ENCODE data around the gene EPB41L5.
"Not testable (repeated sequence)": the region's sequence is repeated elsewhere in the genome, so short reads cannot be mapped to it uniquely, and the experiment has no call there.

The EPB41L5 gene

DNA sequence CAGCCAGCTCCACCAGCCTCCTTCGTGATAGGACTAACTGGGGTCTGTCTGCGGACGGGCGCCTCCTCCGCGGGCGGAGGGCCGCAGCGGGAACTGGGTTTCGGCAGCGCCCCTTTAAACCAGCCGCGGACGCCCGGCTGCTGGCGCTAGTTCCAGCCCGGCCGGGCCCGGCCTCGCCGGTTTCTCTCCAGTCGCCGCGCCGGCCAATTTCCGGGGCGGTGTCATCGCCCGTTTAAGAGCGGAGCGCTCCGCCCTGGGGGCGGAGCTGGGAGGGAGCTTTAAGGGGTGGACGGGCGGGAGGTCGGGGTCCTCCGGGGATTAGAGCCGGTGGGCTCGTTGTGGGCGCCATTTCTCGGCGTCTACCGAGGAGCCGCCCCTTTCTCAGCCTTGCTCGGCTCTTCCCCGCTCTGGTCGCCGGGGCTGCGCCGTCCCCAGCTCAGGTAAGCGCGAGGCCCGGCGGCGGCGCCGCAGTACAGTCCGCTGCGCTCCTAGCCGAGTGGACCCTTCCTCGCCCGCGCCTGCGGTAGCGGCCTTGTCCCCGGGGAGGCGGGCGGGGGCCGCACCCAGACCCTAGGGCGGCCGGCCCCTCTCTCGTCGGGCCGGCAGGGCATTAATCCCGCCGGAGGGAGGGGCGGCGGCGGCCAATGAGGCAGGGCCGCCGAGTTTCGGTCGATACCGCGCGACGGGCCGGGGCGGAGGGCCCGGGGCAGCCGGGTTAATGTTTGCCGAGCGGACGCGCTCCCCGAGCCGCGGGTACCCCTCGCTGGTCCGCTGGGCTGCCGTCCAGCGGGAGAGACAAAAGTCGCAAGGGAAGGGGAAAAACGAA lies at the start of gene EPB41L5:
TSS of gene EPB41L5 (plus strand) at position 307 of the 826 bp plus-strand sequence. CDS start 6,008 bp downstream, outside the sequence.
- DNase-seq: peak; percentile 91

DNA sequence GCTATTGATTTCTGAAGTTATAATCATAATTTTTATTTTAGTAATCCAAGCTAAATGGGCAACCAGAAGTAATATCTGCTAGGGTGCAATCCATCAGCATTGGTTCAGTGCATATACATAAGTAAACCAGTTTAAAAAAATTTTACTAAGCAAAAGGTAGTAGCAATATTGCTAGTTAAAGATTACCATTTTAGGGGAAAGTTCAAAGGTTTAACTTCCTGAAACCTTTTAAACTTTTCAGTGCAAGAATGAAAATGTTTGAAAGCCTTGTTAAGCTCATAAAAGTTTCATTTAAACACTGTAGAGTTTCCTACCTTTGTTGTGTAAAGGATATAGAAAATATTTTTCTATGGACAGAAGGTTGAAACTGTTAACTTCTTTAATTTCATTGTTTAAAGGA lies 31.0 kb upstream of the EPB41L5 start:
- no peak for DNase-seq

DNA sequence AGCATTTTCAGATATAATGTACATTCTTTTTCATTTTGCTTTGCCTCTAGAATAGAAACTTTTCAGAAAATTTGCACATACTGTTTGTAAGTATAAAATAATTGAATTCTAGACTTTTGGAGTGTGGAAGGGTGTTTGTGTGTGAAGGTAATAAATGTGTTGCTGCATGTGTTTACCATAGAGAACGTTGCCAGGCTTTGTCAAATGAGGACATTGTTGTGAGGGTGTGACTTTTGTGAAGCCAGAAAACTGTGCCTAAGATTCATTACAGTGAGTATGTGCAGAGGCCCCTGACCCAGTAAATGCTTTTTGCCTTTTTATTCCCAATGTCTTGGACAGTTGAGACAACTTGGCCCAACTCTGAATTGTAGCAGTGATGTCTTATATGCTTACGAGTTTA lies 30.4 kb upstream of the EPB41L5 start:
- no peak for DNase-seq

DNA sequence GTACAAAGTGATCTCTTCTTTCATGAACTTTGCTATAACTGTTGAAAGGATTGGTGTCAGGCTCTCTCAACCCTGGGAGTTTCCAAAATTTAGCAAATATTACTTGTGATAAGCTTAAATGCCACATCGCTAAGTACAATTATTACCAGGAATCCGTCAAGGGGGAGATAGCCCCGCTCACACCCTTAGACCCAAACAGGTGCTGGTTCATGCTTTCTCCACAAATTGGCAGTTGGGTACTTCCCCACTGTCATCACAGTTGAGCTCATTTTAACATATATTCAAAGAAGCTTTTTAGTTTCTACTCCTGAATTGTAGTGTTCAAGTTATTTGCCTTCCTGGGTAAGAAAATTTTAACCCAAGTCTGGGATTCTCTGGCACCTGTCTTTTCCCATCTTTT lies 29.8 kb upstream of the EPB41L5 start:
- DNase-seq: no peak

DNA sequence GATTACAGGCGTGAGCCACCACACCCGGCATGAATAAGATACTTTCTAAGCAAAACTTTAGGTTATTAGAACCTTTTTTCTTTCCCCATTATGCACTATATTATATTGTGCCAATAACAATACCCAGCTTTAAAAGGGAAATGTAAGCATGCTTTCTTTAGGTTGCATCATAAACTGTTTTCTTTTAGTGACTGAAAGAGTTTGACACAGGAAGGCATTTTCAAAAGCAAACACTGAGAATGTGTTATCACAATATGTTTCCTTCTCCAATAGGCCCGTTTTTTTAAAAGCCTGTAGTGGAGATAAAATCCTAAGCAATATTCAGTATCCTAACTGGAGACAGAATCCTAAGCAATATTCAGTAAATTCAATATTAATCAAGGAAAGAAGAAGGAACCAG lies 16.7 kb upstream of the EPB41L5 start:
- no peak for DNase-seq

DNA sequence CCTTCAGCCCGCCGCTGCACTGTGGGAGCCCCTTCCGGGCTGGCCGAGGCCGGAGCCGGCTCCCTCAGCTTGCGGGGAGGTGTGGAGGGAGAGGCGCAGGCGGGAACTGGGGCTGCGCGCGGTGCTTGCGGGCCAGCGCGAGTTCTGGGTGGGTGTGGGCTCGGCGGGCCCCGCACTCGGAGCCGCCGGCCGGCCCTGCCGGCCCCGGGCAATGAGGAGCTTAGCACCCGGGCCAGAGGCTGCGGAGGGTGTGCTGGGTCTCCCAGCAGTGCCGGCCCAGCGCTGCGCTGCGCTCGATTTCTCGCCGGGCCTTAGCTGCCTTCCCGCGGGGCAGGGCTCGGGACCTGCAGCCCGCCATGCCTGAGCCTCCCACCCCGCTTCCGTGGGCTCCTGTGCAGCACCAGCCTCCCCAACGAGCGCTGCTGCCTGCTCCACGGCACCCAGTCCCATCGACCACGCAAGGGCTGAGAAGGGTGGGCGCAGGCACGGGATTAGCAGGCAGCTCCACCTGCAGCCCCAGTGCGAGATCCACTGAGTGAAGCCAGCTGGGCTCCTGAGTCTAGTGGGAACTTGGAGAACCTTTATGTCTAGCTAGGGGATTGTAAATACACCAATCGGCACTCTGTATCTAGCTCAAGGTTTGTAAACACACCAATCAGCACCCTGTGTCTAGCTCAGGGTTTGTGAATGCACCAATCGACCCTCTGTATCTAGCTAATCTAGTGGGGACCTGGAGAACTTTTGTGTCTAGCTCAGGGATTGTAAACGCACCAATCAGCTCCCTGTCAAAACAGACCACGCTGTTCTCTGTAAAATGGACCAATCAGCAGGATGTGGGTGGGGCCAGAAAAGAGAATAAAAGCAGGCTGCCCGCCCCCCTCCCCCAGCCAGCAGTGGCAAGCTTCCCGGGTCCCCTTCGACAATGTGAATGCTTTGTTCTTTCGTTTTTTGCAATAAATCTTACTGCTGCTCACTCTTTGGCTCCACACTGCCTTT lies 15.7 kb upstream of the EPB41L5 start:
- DNase-seq: not testable (repeated sequence)

DNA sequence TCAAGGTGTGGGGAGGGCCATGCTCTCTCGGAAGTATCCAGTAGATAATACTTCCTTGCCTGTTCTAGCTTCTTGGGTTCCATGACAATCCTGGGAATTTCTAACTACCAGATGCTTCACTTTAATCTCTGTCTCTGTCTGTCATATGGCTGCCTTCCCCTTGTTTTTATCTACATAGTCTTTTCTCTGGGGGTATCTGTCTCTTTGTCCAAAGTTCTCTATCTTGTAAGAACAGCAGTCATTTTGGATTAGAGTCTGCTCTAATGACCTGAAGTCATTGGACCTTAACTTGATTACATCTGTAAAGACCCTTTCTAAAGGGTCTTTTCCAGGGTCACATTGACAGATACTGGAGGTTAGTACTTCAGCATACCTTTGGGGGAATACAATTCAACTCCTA lies 11.4 kb upstream of the EPB41L5 start:
- no peak for DNase-seq

DNA sequence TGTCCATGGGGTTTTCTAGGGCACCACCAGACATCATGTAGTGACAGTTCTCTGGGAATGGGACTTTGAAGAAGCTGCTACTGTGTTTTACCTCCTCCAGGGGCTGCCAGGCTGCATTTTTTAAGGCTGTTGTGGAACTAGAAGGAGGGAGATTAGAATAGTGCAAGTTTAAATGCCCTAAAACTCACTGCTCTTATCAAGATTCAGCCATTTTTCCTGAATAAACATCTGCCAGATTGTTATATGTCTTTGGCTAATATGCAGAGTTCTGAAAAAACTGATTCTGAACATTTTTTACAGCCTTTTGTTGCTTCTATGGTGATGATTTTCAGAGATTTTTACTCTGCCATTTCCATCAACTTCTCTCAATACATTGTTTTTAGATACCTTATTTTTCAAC lies 8.6 kb upstream of the EPB41L5 start:
- DNase-seq: no peak

DNA sequence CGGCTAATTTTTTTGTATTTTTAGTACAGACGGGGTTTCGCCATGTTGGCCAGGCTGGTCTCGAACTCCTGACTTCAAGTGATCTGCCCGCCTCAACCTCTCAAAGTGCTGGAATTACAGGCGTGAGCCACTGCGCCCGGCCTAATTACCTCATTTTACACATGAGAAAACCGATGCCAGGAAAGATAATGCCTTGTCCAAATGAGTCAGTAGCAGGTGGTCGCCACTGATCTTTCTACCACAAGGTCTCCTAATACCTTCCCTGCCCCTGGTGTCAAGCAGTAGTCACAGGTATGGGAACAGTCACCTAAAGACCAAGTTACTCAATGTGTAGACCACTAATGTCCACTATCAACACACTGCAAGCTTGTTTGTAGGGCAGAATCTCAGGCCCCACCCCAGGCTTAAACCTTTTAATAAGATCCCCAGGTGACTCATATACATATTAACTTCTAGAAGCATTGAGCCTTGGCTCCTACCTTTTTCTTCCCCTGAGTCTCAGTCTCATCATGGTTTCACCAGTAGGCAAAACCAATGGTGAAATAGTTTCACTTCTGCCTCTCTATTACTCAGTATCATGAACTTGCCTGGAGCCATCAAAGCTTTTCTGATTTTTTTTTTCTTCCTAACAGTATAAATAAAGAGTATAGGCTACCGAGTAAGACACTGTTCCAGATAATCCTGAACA lies 6.9 kb upstream of the EPB41L5 start:
- DNase-seq: no peak

DNA sequence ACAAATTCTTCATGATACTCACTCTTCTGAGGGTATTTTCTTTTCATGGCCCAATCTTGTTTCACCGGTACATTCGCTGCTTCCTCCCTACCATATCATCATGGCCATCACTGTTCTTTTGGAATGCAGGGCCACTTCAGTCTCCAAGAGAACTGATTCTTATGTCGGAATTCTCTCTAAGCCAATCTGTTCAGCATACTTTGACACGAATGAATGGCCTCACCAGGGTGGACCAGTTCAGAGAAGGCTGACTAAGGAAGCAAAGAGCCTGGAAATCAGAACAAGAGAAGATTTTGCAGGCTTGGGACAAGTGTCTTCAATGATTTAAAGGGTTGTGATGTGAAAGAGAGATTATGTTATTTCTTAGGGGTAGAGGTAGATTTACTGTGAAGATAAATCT lies 5.0 kb upstream of the EPB41L5 start:
- DNase-seq: no peak

DNA sequence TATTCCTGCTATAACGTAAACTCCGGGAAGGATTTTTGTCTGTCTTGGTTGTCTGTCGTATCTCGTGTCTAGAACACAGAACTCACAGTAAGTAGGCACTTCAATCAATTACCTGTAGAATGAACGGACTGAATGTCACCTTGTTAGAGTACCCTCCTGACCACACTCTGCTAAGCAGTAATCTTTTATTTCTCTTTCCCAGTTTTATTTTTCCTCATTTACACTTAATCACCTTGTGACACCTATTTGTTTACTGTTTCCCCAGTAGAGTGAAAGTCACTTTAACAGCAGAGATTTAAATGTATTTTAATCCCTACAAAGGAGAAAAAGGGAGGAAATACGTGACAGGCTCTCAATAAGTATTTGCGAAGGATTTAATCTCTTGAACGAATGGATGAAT lies 514 bp upstream of the EPB41L5 start:
- no peak for DNase-seq

DNA sequence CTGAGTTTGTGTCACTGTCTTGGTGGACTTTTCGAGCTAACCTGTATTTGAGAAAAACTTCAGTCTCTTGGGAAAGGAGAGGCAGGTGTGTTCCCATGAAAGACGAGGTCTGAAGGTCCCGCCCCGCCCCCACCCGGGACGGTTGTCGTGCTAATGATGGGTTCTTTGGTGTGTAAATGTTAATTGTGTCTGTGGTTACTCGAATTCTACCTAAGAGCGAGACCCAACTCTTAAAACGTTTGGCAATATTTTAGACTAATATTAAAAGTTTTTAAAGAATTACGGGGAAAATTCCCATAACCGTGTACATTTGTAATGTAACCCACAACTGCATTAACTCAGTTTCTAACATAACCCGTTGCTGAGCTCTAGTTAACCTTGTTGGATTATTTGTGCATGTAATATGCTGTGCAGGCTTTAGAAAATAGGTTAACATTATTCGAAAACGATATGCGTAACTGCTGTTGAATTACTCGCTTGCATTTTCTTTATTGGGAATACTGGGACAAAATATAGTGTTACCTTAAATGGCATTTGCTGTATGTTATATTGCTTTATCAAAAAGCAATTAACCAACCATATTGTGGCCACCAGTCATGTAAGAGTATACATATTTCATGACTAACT lies 833 bp downstream of the EPB41L5 start:
- DNase-seq: no peak

DNA sequence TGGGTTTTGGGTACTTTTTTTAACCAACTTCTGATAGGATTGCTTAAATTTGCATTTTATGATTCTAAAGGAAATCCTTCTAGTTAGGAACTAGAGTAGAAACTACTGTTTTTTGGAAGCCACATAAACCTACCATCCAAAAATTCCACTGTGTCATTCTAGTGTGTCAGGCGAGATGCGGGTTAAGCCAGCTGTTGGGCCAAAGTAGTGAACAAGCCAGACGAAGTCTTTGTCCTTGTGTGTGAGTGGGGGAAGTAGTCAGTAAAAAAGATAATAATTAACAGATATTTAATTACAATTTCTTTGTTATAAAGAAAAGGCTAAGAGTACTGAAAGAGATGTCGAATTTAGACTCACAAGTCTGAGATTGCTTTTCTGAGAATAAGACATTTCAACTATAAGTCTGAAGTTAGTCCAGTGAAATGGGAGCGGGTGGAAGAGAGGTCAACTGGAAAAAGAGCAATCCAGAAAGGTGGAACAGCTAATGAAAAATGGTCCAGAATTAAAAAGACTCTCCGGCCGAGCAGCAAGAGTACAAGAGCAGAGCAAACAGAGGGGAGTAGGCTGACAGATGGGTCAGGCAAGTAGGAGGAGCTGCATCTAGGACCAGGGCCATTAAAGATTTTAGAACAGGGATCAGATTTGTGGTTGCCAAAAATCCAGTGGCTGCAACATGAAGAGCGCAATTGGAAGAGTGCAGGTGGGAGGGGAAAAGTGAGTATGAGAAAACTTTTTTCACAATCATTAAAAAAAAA lies 1.5 kb downstream of the EPB41L5 start:
- DNase-seq: no peak

DNA sequence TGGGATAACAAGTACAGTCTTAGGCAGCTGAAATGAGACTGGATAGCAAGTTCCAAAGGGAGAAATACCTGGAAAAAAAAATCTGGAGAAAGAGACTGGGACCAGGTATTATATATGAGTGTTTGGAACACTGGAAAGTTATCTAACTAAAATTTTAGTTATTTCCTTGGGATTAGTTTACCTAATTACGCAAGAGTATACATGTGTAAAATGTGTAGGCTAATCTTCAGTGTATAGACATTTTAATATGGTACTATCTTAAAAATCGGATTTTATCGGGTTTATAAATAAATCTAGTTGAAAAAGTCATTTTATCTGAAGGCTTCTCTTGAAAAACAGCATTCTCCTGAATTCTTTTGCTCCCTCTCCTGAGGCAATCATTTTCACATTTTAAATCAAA lies 3.9 kb downstream of the EPB41L5 start:
- DNase-seq: no peak

DNA sequence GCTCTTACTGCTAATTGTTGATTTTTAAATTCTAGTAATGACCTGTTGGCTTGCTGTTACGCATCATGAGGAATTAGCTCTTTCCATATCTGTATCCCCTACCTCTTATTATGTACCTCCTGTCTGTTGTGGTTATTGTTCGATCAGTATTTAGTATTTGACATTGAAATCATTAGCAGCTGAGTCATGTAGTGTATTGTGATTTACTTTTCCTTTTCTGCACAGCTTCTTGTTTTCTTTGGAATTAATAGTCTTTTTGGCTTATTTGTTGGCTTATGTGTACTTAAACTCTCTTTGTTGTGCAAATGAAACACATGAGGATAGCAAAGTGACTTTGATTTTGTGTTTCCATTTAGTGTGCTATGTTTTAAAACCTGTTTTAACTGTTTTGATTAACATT lies 4.3 kb downstream of the EPB41L5 start:
- DNase-seq: no peak

DNA sequence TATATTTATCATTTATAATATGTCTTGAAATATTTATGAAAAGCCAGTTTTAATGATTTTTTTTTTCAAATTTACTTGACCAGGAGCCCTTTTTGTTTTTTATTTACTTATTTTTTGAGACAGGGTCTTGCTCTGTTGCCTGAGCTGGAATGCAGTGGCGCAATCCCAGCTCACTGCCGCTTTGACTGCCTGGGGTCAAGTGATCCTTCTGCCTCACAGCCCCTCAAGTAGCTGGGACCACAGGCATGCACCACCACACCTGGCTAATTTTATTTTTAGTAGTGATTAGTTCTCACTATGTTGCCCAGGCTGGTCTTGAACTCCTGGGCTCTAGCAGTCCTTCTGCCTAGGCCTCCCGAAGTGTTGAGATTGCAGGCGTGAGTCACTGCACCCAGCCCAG lies 5.7 kb downstream of the EPB41L5 start:
- no peak for DNase-seq

DNA sequence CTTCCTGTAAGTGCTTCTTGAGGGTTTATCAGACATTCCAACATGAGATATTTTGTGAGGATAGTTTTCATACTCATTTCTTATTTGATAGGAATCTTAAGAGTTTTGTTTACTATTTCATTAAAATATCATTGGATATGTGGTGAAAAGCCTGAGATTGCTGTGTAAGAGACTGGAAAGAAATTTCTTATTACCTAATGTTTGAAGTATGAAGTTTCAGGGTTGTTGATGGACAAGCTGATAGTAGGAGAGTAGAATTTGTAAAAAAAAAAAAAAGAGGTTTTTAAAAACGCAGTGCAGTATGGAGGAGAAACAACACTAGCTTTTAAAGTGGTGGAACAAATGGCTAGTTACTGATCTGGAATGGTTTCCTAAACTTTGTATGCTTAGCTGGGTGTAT lies 7.7 kb downstream of the EPB41L5 start:
- no peak for DNase-seq

DNA sequence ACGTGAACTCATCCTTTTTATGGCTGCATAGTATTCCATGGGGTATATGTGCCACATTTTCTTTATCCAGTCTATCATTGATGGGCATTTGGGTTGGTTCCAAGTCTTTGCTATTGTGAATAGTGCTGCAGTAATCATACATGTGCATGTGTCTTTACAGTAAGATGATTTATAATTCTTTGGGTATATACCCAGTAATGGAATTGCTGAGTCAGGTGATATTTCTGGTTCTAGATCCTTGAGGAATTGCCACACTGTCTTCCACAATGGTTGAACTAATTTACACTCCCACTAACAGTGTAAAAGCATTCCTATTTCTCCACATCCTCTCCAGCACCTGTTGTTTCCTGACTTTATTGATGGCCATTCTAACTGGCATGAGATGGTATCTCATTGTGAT lies 9.6 kb downstream of the EPB41L5 start:
- DNase-seq: not testable (repeated sequence)

DNA sequence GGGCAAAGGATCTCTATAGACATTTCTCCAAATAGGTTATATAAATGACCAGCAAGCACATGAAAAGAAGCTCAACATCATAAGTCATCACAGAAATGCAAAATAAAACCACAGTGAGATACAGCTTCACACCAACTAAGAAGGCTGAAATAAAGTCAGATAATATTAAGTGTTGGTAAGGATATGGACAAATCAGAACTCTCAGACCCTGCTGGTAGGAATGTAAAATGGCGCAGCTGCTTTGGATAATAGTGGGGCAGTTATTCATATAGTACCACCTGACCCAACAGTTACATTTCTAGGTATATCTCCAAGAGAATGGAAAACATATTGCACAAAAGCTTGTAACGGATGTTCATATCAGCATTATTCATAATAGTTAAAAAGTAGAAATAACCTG lies 14.0 kb downstream of the EPB41L5 start:
- no peak for DNase-seq

DNA sequence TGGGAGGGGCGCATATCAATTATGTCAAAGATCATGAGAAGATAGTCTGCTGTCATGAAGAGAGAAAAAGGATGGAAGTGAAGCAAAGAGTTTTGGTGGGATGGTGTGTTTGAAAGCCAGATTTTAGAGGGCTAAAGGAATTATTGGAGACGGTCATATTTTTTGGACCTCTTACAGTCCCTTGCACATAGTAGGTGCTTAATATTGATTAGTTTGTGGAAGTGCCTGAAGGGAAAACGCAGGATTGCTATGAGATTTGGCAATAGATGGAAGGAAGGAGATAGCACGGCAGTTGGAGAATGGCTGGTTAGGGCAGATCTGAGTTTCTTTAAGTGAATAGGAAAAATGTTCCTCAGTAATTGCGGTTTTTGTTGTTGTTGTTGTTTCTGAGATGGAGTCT lies 15.9 kb downstream of the EPB41L5 start:
- no peak for DNase-seq

DNA sequence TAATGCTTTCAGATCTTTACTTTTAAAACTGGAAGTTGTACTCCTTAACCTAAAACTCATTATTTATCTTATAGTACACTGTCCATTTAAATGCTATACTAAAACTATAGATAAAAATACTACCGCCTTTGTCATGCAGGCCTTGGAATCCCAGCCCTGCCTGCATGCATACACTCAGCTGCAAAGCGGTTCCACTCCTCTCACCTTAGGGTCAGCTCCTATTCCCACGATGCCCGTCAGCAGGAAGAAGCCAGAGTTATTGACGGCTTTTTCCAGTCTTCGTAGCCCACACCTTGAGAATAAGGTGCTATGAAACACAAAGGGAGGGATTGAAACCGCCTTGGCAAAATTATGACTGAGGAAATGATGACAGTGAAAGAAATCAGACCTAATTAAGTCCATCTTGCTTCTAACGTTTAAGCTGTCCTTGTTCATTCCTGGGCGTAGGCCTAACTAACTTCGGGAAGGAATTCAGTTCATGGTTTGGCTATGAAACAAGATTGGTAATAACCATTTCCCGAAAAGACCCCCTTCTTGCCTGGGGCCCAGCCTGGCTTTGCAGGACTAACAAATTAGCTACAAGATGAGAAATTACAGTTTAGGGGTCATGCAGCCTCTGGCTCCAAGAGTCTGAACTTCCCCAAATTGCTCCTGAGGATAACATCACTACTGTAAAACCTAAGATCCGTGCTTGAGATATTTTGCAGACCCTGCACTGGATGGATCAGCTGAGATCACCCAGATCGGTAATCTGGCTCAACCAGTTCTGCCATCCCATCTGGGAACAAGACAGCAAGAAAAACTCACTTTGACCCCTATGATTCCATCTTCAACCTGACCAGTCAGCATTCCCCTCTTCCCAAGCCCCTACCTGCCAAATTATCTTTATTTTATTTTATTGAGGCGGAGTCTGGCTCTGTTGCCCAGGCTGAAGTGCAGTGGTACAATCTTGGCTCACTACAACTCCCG lies 17.1 kb downstream of the EPB41L5 start:
- DNase-seq: no peak
